HUES64 (cell line): Measurements from ENCODE around the gene LCE2B. TPM values are rescaled to one million over a fixed set of nuclear protein-coding genes. Genes with fewer than 3 reads are reported as not detected.
"Not testable (repeated sequence)": the region's sequence is repeated elsewhere in the genome, so short reads cannot be mapped to it uniquely, and the experiment has no call there.

Source experiments
- H3K27ac ChIP-seq: 2 replicates; pipeline ENCODE4 v1.7.0; 2013; ENCODE audit warnings: low read depth, low read length, inconsistent platforms
- H3K27me3 ChIP-seq: 2 replicates; pipeline ENCODE4 v1.6.1; 2013; ENCODE audit warnings: mild to moderate bottlenecking, low read length; ENCODE audit not compliant: insufficient read depth
- H3K36me3 ChIP-seq: 2 replicates; pipeline ENCODE4 v1.6.1; 2013; ENCODE audit warnings: mild to moderate bottlenecking, low read length; ENCODE audit not compliant: insufficient read depth
- H3K4me1 ChIP-seq: 2 replicates; pipeline ENCODE4 v1.6.1; 2013; ENCODE audit warnings: mild to moderate bottlenecking, low read length, moderate library complexity; ENCODE audit not compliant: insufficient read depth
- H3K4me3 ChIP-seq: 2 replicates; pipeline ENCODE4 v1.5.1; 2013; ENCODE audit warnings: mild to moderate bottlenecking, low read length, moderate library complexity
- H3K9ac ChIP-seq: 2 replicates; pipeline ENCODE4 v1.6.1; 2013; ENCODE audit warnings: mild to moderate bottlenecking, low read depth, low read length
- H3K9me3 ChIP-seq: 2 replicates; pipeline ENCODE4 v1.6.1; 2013; ENCODE audit warnings: low read depth, low read length; ENCODE audit not compliant: insufficient read depth
- WGBS: fragments of 150-250, 120-280 bp; methylation state at CpG from one replicate; pipeline ENCODE4 v1.1.7; 2013; ENCODE audit warnings: missing lambda C conversion rate; 5-methylcytosine and 5-hydroxymethylcytosine counted together
- polyA plus RNA-seq, 2 experiments: library from polyadenylated mRNA; stranded (reverse); fragments of 50-300 nt; gene quantifications; one replicate each; pipeline ENCODE4 v1.2.3, GENCODE V29; 2013

The LCE2B gene
- not detected for polyA plus RNA-seq (2013, experiment 1 of 2)
- not detected for polyA plus RNA-seq (2013, experiment 2 of 2)

- 41% methylated on average over 2 of the region's 4 CpGs for WGBS
These were observed at the start of gene LCE2B for GRCh38 chr1:152685823-152686222. TSS of gene LCE2B (plus strand) at chr1:152686123. CDS start at chr1:152686844, 721 bp downstream.

GRCh38 chr1:152640351-152640750, 45.6 kb upstream of the LCE2B start:
- WGBS, result 42% methylated on average over 1 of the region's 1 CpG

More at GRCh38 chr1:152685823-152686222, at the start of gene LCE2B:
- not testable (repeated sequence) for H3K36me3 ChIP-seq, H3K9ac ChIP-seq, H3K27ac ChIP-seq, H3K4me3 ChIP-seq, H3K27me3 ChIP-seq, H3K4me1 ChIP-seq
- H3K9me3 ChIP-seq, result peaks cover 83% of the 10 kb centered on the region

GRCh38 chr1:152643945-152644344, 42.0 kb upstream of the LCE2B start:
- no peaks in the 10 kb centered on the region for H3K27me3 ChIP-seq
- H3K9me3 ChIP-seq, result peaks cover 97% of the 10 kb centered on the region
- H3K4me1 ChIP-seq, result no peaks in the 10 kb centered on the region
- H3K4me3 ChIP-seq, result no peak overlapping the region
- H3K9ac ChIP-seq, result no peak overlapping the region
- no peak overlapping the region for H3K27ac ChIP-seq
- no peaks in the 10 kb centered on the region for H3K36me3 ChIP-seq
- 69% methylated on average over 3 of the region's 3 CpGs for WGBS

More at GRCh38 chr1:152640351-152640750, 45.6 kb upstream of the LCE2B start:
- H3K9ac ChIP-seq, result no peak overlapping the region
- no peak overlapping the region; the same call in 1 of the 2 replicates for H3K4me3 ChIP-seq
- H3K27ac ChIP-seq, result no peak overlapping the region
- peaks cover 92% of the 10 kb centered on the region for H3K9me3 ChIP-seq
- H3K4me1 ChIP-seq, result no peaks in the 10 kb centered on the region
- H3K27me3 ChIP-seq, result no peaks in the 10 kb centered on the region
- H3K36me3 ChIP-seq, result no peaks in the 10 kb centered on the region

- 85% methylated on average over 3 of the region's 3 CpGs for WGBS
These were observed 40.8 kb upstream of the LCE2B start for GRCh38 chr1:152645146-152645545.

GRCh38 chr1:152646656-152647055, 39.3 kb upstream of the LCE2B start:
- Histone ChIP-seq H3K4me3 (no peak overlapping the region), H3K9me3 (peaks cover 96% of the 10 kb centered on the region), H3K27me3 (no peaks in the 10 kb centered on the region), H3K9ac (no peak overlapping the region), H3K4me1 (no peaks in the 10 kb centered on the region), H3K27ac (no peak overlapping the region), H3K36me3 (no peaks in the 10 kb centered on the region)

More at GRCh38 chr1:152645146-152645545, 40.8 kb upstream of the LCE2B start:
- H3K9ac ChIP-seq, result no peak overlapping the region
- no peaks in the 10 kb centered on the region for H3K27me3 ChIP-seq
- H3K9me3 ChIP-seq, result peaks cover 96% of the 10 kb centered on the region
- H3K27ac ChIP-seq, result no peak overlapping the region
- no peaks in the 10 kb centered on the region for H3K36me3 ChIP-seq
- no peak overlapping the region for H3K4me3 ChIP-seq
- H3K4me1 ChIP-seq, result no peaks in the 10 kb centered on the region

- H3K27ac ChIP-seq, result no peak overlapping the region
- no peaks in the 10 kb centered on the region for H3K36me3 ChIP-seq
- no peak overlapping the region for H3K4me3 ChIP-seq
- H3K9ac ChIP-seq, result no peak overlapping the region
- H3K27me3 ChIP-seq, result no peaks in the 10 kb centered on the region
- H3K9me3 ChIP-seq, result peaks cover 91% of the 10 kb centered on the region
- 60% methylated on average over 8 of the region's 10 CpGs for WGBS
- no peaks in the 10 kb centered on the region for H3K4me1 ChIP-seq
These were observed 31.8 kb upstream of the LCE2B start for GRCh38 chr1:152654110-152654509.

- no peaks in the 10 kb centered on the region for H3K27me3 ChIP-seq
- H3K27ac ChIP-seq, result no peak overlapping the region
- H3K9me3 ChIP-seq, result peaks cover 91% of the 10 kb centered on the region
- 78% methylated on average over 2 of the region's 2 CpGs for WGBS
- no peak overlapping the region for H3K9ac ChIP-seq
- no peak overlapping the region for H3K4me3 ChIP-seq
- no peaks in the 10 kb centered on the region for H3K36me3 ChIP-seq
- no peaks in the 10 kb centered on the region for H3K4me1 ChIP-seq
These were observed 29.5 kb upstream of the LCE2B start for GRCh38 chr1:152656459-152656858.

GRCh38 chr1:152657677-152658076, 28.2 kb upstream of the LCE2B start:
- H3K4me1 ChIP-seq, result no peaks in the 10 kb centered on the region
- no peak overlapping the region for H3K9ac ChIP-seq
- no peak overlapping the region for H3K27ac ChIP-seq
- no peaks in the 10 kb centered on the region for H3K36me3 ChIP-seq
- WGBS, result 84% methylated on average over 2 of the region's 4 CpGs
- H3K27me3 ChIP-seq, result no peaks in the 10 kb centered on the region
- no peak overlapping the region for H3K4me3 ChIP-seq
- H3K9me3 ChIP-seq, result peaks cover 86% of the 10 kb centered on the region

- 82% methylated on average over 3 of the region's 3 CpGs for WGBS
- Histone ChIP-seq H3K36me3 (no peaks in the 10 kb centered on the region), H3K9ac (no peak overlapping the region), H3K27ac (no peak overlapping the region), H3K9me3 (peaks cover 91% of the 10 kb centered on the region), H3K4me1 (no peaks in the 10 kb centered on the region), H3K4me3 (no peak overlapping the region), H3K27me3 (no peaks in the 10 kb centered on the region)
These were observed 27.3 kb upstream of the LCE2B start for GRCh38 chr1:152658649-152659048.

GRCh38 chr1:152663098-152663497, 22.8 kb upstream of the LCE2B start, which contains the start of gene LCE2D:
TSS of gene LCE2D (plus strand) at chr1:152663380. CDS start at chr1:152664106, 726 bp downstream.
- Histone ChIP-seq H3K27ac (no peak within 1 kb of the TSS), H3K27me3 (no peaks in the 10 kb centered on the region), H3K9me3 (peaks cover 85% of the 10 kb centered on the region), H3K4me1 (no peaks in the 10 kb centered on the region), H3K4me3 (no peak within 1 kb of the TSS), H3K36me3 (no peaks in the 10 kb centered on the region), H3K9ac (no peak within 1 kb of the TSS)
- 59% methylated on average over 3 of the region's 3 CpGs for WGBS

- not testable (repeated sequence) for H3K27me3 ChIP-seq, H3K27ac ChIP-seq, H3K36me3 ChIP-seq, H3K4me3 ChIP-seq, H3K4me1 ChIP-seq, H3K9ac ChIP-seq
- H3K9me3 ChIP-seq, result peaks cover 88% of the 10 kb centered on the region
- 100% methylated on average over 1 of the region's 1 CpG for WGBS
These were observed 19.8 kb upstream of the LCE2B start for GRCh38 chr1:152666171-152666570.

GRCh38 chr1:152667648-152668047, 18.3 kb upstream of the LCE2B start:
- Histone ChIP-seq H3K4me3 (no peak overlapping the region), H3K27ac (no peak overlapping the region)

More at GRCh38 chr1:152667648-152668047, 18.3 kb upstream of the LCE2B start:
- no peaks in the 10 kb centered on the region for H3K4me1 ChIP-seq
- WGBS, result 92% methylated on average over 5 of the region's 5 CpGs
- no peaks in the 10 kb centered on the region for H3K36me3 ChIP-seq
- peaks cover 93% of the 10 kb centered on the region for H3K9me3 ChIP-seq
- H3K9ac ChIP-seq, result no peak overlapping the region
- no peaks in the 10 kb centered on the region for H3K27me3 ChIP-seq
